GM19238 (cell line): ENCODE results near the gene TM2D3.

ENCODE experiments used
- DNase-seq: peaks from one replicate; pipeline ENCODE4 v3.0.0; 2011; ENCODE audit warnings: low spot score; ENCODE audit not compliant: insufficient read length

The TM2D3 gene

GRCh38 chr15:101607108-101607507, 45.1 kb downstream of the TM2D3 start:
- DNase-seq, result no peak

GRCh38 chr15:101604124-101604874, 47.9 kb downstream of the TM2D3 start:
- no peak for DNase-seq

GRCh38 chr15:101602801-101603200, 49.4 kb downstream of the TM2D3 start:
- no peak for DNase-seq

- DNase-seq, result no peak
Observed at GRCh38 chr15:101600035-101600434, 52.1 kb downstream of the TM2D3 start.

- DNase-seq, result no peak
Observed at GRCh38 chr15:101599091-101599490, 53.1 kb downstream of the TM2D3 start.

GRCh38 chr15:101597360-101597928, 54.7 kb downstream of the TM2D3 start:
- no peak for DNase-seq

- no peak for DNase-seq
Observed at GRCh38 chr15:101596633-101597032, 55.5 kb downstream of the TM2D3 start.
